HG02852 (cell line): ENCODE measurements around the gene C15orf39.
"Not testable (repeated sequence)": the region's sequence is repeated elsewhere in the genome, so short reads cannot be mapped to it uniquely, and the experiment has no call there.

Experiments used
- ATAC-seq: cut with Tn5 transposase; IDR thresholded peaks from one replicate; pipeline ENCODE4 v1.9.1; 2021; ENCODE audit warnings: mild to moderate bottlenecking, moderate library complexity; ENCODE audit not compliant: unreplicated experiment

C15orf39 gene

DNA sequence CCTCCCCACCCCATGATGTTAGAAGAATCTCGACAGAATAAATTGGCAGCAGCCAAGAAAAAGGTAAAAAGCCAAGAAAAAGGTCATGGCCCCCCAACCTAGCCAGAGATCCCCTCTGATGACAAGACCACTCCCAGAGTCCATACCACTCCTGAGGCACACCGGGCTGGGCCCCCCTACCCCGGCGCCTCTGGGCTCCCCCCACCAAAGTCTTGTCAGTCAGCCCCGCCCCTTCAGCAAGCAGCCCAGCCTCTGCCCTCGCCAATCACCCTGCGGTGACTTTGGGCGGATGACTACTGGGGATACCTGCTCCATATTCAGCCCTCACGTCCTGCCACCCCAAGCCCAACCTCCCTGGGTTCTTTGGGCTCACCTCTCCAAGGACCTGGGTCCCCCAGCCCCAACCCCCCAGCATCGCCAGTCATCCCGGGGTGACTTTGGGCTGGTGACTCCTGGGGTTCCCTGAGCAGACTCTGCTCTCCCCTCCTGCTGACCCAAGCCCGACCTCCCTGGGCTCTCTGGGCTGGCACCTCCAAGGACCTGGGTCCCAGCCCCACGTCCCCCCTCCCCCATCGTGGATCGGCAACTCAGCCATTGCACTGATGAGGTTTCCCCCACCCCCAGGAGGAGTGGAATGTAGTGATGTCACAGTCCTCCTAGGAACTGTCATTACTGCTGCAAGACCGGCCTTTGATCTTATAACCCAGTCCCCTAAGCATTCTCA lies 57.1 kb downstream of the C15orf39 start:
- not testable (repeated sequence) for ATAC-seq

DNA sequence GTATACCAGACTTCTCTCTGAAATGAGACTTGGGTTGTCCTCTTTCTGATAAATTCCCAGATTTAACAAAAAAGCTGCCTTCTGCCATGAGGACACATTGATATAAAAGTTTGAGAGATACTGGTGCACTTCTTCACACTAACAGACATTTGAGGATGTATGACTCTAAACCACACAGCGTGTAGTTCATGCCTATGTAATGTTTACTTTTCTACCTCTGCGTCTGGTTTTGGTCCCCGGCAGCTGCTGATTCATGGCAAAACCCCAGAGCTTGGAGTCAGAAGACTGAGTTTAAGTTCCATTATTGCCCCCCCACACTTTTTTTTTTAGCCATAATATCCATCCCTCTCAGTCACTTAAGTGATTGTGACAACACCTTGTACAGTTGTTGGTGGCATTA lies 58.2 kb downstream of the C15orf39 start:
- ATAC-seq: not testable (repeated sequence)
